ENCODE results near the gene NFATC2.
A peak's percentile ranks its signal among the peaks of the same experiment; 100 is the strongest.
"Not testable (repeated sequence)": the region's sequence is repeated elsewhere in the genome, so short reads cannot be mapped to it uniquely, and the experiment has no call there.

NFATC2 gene

GRCh38 chr20:51567622-51568021 lies 25.1 kb upstream of the NFATC2 start:
- no peak for DNase-seq

GRCh38 chr20:51566594-51566993 lies 24.1 kb upstream of the NFATC2 start:
- DNase-seq = no peak

- DNase-seq = no peak
Observed at GRCh38 chr20:51565298-51566144, 23.0 kb upstream of the NFATC2 start.

- no peak for DNase-seq
Observed at GRCh38 chr20:51563486-51564332, 21.2 kb upstream of the NFATC2 start.

- no peak for DNase-seq
Observed at GRCh38 chr20:51563174-51563485, 20.6 kb upstream of the NFATC2 start.

GRCh38 chr20:51562332-51563173 lies 20.0 kb upstream of the NFATC2 start:
- DNase-seq = no peak

GRCh38 chr20:51562027-51562331 lies 19.5 kb upstream of the NFATC2 start:
- no peak for DNase-seq

- DNase-seq = no peak
Observed at GRCh38 chr20:51560550-51561307, 18.2 kb upstream of the NFATC2 start.

GRCh38 chr20:51560042-51560441 lies 17.5 kb upstream of the NFATC2 start:
- no peak for DNase-seq

GRCh38 chr20:51554538-51555165 lies 12.1 kb upstream of the NFATC2 start:
- DNase-seq = no peak

- DNase-seq = no peak
Observed at GRCh38 chr20:51553897-51554486, 11.5 kb upstream of the NFATC2 start.

- no peak for DNase-seq
Observed at GRCh38 chr20:51551186-51551585, 8.7 kb upstream of the NFATC2 start.

- no peak for DNase-seq
Observed at GRCh38 chr20:51549474-51549873, 7.0 kb upstream of the NFATC2 start.

GRCh38 chr20:51547951-51548350 lies 5.4 kb upstream of the NFATC2 start:
- DNase-seq = no peak

GRCh38 chr20:51545515-51545914 lies 3.0 kb upstream of the NFATC2 start:
- DNase-seq = no peak

- no peak for DNase-seq
Observed at GRCh38 chr20:51543422-51543788, 886 bp upstream of the NFATC2 start.

GRCh38 chr20:51542033-51542570 lies 417 bp downstream of the NFATC2 start:
- no peak for DNase-seq

- DNase-seq = peak; percentile 11
Observed at GRCh38 chr20:51541189-51542032, 1.1 kb downstream of the NFATC2 start.

- DNase-seq = no peak
Observed at GRCh38 chr20:51540580-51540979, 1.9 kb downstream of the NFATC2 start.

GRCh38 chr20:51540074-51540473 lies 2.4 kb downstream of the NFATC2 start:
- not testable (repeated sequence) for DNase-seq
